ENCODE results near the gene PLA2G10.

- TF ChIP-seq POLR2A (IDR thresholded peaks at IDR 0.05) (no peak), CTCF (IDR thresholded peaks at IDR 0.05) (no peak)
Measured at GRCh38 chr16:14641206-14641605, 52.9 kb downstream of the PLA2G10 start.

Measured in Peyer's patch (tissue), 4 donors.